H9 (cell line): ENCODE measurements around the gene PSKH1. TPM values are rescaled to one million over a fixed set of nuclear protein-coding genes. Genes with fewer than 3 reads are reported as not detected.

Experiments
- DNase-seq: peaks from one replicate; pipeline ENCODE4 v3.0.0-alpha.2; 2017
- H2AFZ ChIP-seq: one replicate; pipeline ENCODE4 v1.6.1; 2013; ENCODE audit warnings: mild to moderate bottlenecking, low read length, control low read depth, moderate library complexity
- H2AK5ac ChIP-seq: 2 replicates; pipeline ENCODE4 v1.6.1; 2013; ENCODE audit warnings: low read length, control low read depth, mixed read lengths; ENCODE audit not compliant: insufficient read length
- H2BK120ac ChIP-seq: one replicate; pipeline ENCODE4 v1.6.1; 2013; ENCODE audit warnings: low read depth, mild to moderate bottlenecking, low read length, control low read depth, inconsistent platforms; ENCODE audit not compliant: poor library complexity, severe bottlenecking
- H2BK12ac ChIP-seq: 2 replicates; pipeline ENCODE4 v1.6.1; 2013; ENCODE audit warnings: low read length, control low read depth, mixed read lengths, low read depth; ENCODE audit not compliant: insufficient read length
- H2BK15ac ChIP-seq: 2 replicates; pipeline ENCODE4 v1.6.1; 2013; ENCODE audit warnings: low read depth, low read length, control low read depth
- H2BK20ac ChIP-seq: one replicate; pipeline ENCODE4 v1.6.1; 2013; ENCODE audit warnings: low read depth, mild to moderate bottlenecking, low read length, control low read depth, inconsistent platforms; ENCODE audit not compliant: poor library complexity, severe bottlenecking
- H2BK5ac ChIP-seq: 2 replicates; pipeline ENCODE4 v1.6.1; 2013; ENCODE audit warnings: low read length, control low read depth, mixed read lengths; ENCODE audit not compliant: insufficient read length
- H3K14ac ChIP-seq: 2 replicates; pipeline ENCODE4 v1.6.1; 2013; ENCODE audit warnings: low read length, control low read depth; ENCODE audit not compliant: insufficient read depth
- H3K18ac ChIP-seq: 2 replicates; pipeline ENCODE4 v1.6.1; 2013; ENCODE audit warnings: low read depth, mild to moderate bottlenecking, mixed read lengths, low read length, control low read depth; ENCODE audit not compliant: insufficient read length
- H3K23ac ChIP-seq: 2 replicates; pipeline ENCODE4 v1.6.1; 2013; ENCODE audit warnings: low read length, control low read depth, mixed read lengths, low read depth; ENCODE audit not compliant: insufficient read length
- H3K23me2 ChIP-seq: 2 replicates; pipeline ENCODE4 v1.6.1; 2013; ENCODE audit warnings: low read depth, mild to moderate bottlenecking, mixed read lengths, low read length, control low read depth; ENCODE audit not compliant: insufficient read length, poor library complexity, severe bottlenecking
- H3K27ac ChIP-seq: 2 replicates; pipeline ENCODE4 v1.5.1; 2013; ENCODE audit warnings: low read length, control low read depth, mixed read lengths, low read depth; ENCODE audit not compliant: insufficient read length
- H3K27me3 ChIP-seq: 2 replicates; pipeline ENCODE4 v1.6.1; 2013; ENCODE audit warnings: low read length, control low read depth, inconsistent platforms; ENCODE audit not compliant: insufficient read depth
- H3K4ac ChIP-seq: 2 replicates; pipeline ENCODE4 v1.6.1; 2013; ENCODE audit warnings: low read depth, mild to moderate bottlenecking, control low read depth, inconsistent platforms, low read length, moderate library complexity
- H3K4me1 ChIP-seq: 2 replicates; pipeline ENCODE4 v1.6.1; 2013; ENCODE audit warnings: low read length, control low read depth, inconsistent platforms; ENCODE audit not compliant: insufficient read depth
- H3K4me2 ChIP-seq: 2 replicates; pipeline ENCODE4 v1.6.1; 2013; ENCODE audit warnings: low read length, control low read depth, mixed read lengths; ENCODE audit not compliant: insufficient read length, insufficient read depth
- H3K56ac ChIP-seq: 2 replicates; pipeline ENCODE4 v1.6.1; 2013; ENCODE audit warnings: low read depth, mild to moderate bottlenecking, mixed read lengths, low read length, control low read depth; ENCODE audit not compliant: insufficient read length
- H3K79me1 ChIP-seq: 2 replicates; pipeline ENCODE4 v1.6.1; 2013; ENCODE audit warnings: low read depth, mild to moderate bottlenecking, moderate library complexity, low read length, control low read depth, inconsistent platforms; ENCODE audit not compliant: insufficient read depth, poor library complexity, severe bottlenecking
- H3K79me2 ChIP-seq: 2 replicates; pipeline ENCODE4 v1.6.1; 2013; ENCODE audit warnings: low read length, control low read depth, inconsistent platforms; ENCODE audit not compliant: insufficient read depth
- H3K9ac ChIP-seq: 2 replicates; pipeline ENCODE4 v1.6.1; 2013; ENCODE audit warnings: low read length, control low read depth, mixed read lengths; ENCODE audit not compliant: insufficient read length; ENCODE audit errors: extremely low read depth
- H3K9me3 ChIP-seq: one replicate; pipeline ENCODE4 v1.6.1; 2013; ENCODE audit warnings: low read depth, low read length, inconsistent platforms; ENCODE audit not compliant: control insufficient read depth
- H3T11ph ChIP-seq: one replicate; pipeline ENCODE4 v1.6.1; 2013; ENCODE audit warnings: mild to moderate bottlenecking, low read length, control low read depth, inconsistent platforms
- H4K20me1 ChIP-seq: one replicate; pipeline ENCODE4 v1.6.1; 2013; ENCODE audit not compliant: control insufficient read depth, insufficient read length, insufficient read depth
- H4K5ac ChIP-seq: 2 replicates; pipeline ENCODE4 v1.6.1; 2013; ENCODE audit warnings: low read depth, mild to moderate bottlenecking, mixed read lengths, low read length, control low read depth; ENCODE audit not compliant: insufficient read length
- H4K8ac ChIP-seq: replicated peaks from 2 replicates; pipeline ENCODE4 v1.6.1; 2013; ENCODE audit warnings: low read length, control low read depth, mixed read lengths, low read depth; ENCODE audit not compliant: insufficient read length
- H4K91ac ChIP-seq: 2 replicates; pipeline ENCODE4 v1.6.1; 2013; ENCODE audit warnings: low read depth, mild to moderate bottlenecking, moderate library complexity, mixed read lengths, low read length, control low read depth; ENCODE audit not compliant: insufficient read length
- H3K27ac Mint-ChIP-seq, 3 experiments: 2 replicates in 2 of 3; 3 replicates in 1 of 3; pipeline ENCODE4 v1.8.0; 2020 to 2021; ENCODE audit warnings: mixed read lengths in 3 of 3, mild to moderate bottlenecking in 1 of 3, moderate library complexity in 1 of 3
- H3K27me3 Mint-ChIP-seq: 2 replicates; pipeline ENCODE4 v1.8.0; 2021; ENCODE audit warnings: low read depth, mild to moderate bottlenecking, moderate library complexity, mixed read lengths
- H3K36me3 Mint-ChIP-seq, 3 experiments: 2 replicates in 2 of 3; 3 replicates in 1 of 3; pipeline ENCODE4 v1.8.0; 2020 to 2021; ENCODE audit warnings: low read depth in 3 of 3, mixed read lengths in 3 of 3; ENCODE audit not compliant: insufficient read depth in 1 of 3
- H3K4me1 Mint-ChIP-seq, 2 experiments: 2 replicates each; pipeline ENCODE4 v1.8.0; 2020; ENCODE audit warnings: mixed read lengths in 2 of 2
- H3K4me3 Mint-ChIP-seq, 2 experiments: 2 replicates in 1 of 2; 3 replicates in 1 of 2; pipeline ENCODE4 v1.8.0; 2020 to 2021; ENCODE audit warnings: mild to moderate bottlenecking in 2 of 2, mixed read lengths in 2 of 2, moderate library complexity in 1 of 2
- H3K9me3 Mint-ChIP-seq, 2 experiments: 2 replicates in 1 of 2; 3 replicates in 1 of 2; pipeline ENCODE4 v1.8.0; 2020; ENCODE audit warnings: mild to moderate bottlenecking in 2 of 2, mixed read lengths in 2 of 2, moderate library complexity in 1 of 2
- WGBS: extraction: QIAGEN DNeasy Blood & Tissue Kit; methylation state at CpG from one replicate; pipeline ENCODE4 v1.1.7; 2013; ENCODE audit warnings: missing lambda C conversion rate, low lambda C conversion rate, mixed read lengths; ENCODE audit not compliant: insufficient read length; ENCODE audit errors: extremely low coverage; 5-methylcytosine and 5-hydroxymethylcytosine counted together
- total RNA-seq: library from RNA; stranded (reverse); gene quantifications from 2 replicates; pipeline ENCODE4 v1.2.1, GENCODE V29; 2021
- TF ChIP-seq, protein P1 (sequence below): fragments of 200-600 bp; sonication (generic); conservative IDR thresholded peaks from 3 replicates; pipeline ENCODE4 v1.8.0; 2021; ENCODE audit warnings: antibody characterized with exemption, mild to moderate bottlenecking

Gene PSKH1
- total RNA-seq, 1 experiment from 2014 or later, result 29.1 TPM

GRCh38 chr16:67871256-67871655 is 21.8 kb upstream of the PSKH1 start:
- Histone ChIP-seq H3T11ph (no peak overlapping the region), H2BK12ac (no peak overlapping the region), H2BK15ac (no peak overlapping the region), H3K9ac (no peak overlapping the region), H4K5ac (no peak overlapping the region), H4K8ac (no peak overlapping the region), H3K56ac (no peak overlapping the region), H3K18ac (no peak overlapping the region), H3K14ac (no peak overlapping the region), H2AFZ (no peak overlapping the region), H3K4me1 (no peaks in the 10 kb centered on the region; the same call in 1 of the 2 replicates), H3K27ac (no peak overlapping the region), H3K79me1 (no peaks in the 10 kb centered on the region), H2BK20ac (no peak overlapping the region), H2BK5ac (no peak overlapping the region), H2AK5ac (no peak overlapping the region), H4K91ac (no peak overlapping the region), H3K79me2 (peaks cover 2% of the 10 kb centered on the region; the same call in 1 of the 2 replicates), H3K27me3 (no peaks in the 10 kb centered on the region), H3K23me2 (peaks cover 13% of the 10 kb centered on the region), H3K4ac (no peak overlapping the region), H3K9me3 (no peaks in the 10 kb centered on the region), H4K20me1 (no peaks in the 10 kb centered on the region), H3K23ac (no peak overlapping the region), H2BK120ac (no peak overlapping the region), H3K4me2 (no peak overlapping the region)
- no peaks in the 10 kb centered on the region for H3K27me3 Mint-ChIP-seq
- peaks cover 11 to 13% of the 10 kb centered on the region in 2 experiments for H3K4me1 Mint-ChIP-seq
- no peak for DNase-seq
- H3K36me3 Mint-ChIP-seq, result peaks cover 18 to 64% (median 47%) of the 10 kb centered on the region in 3 experiments; a peak in 6 of 7 replicates
- TF ChIP-seq, protein P1, sequence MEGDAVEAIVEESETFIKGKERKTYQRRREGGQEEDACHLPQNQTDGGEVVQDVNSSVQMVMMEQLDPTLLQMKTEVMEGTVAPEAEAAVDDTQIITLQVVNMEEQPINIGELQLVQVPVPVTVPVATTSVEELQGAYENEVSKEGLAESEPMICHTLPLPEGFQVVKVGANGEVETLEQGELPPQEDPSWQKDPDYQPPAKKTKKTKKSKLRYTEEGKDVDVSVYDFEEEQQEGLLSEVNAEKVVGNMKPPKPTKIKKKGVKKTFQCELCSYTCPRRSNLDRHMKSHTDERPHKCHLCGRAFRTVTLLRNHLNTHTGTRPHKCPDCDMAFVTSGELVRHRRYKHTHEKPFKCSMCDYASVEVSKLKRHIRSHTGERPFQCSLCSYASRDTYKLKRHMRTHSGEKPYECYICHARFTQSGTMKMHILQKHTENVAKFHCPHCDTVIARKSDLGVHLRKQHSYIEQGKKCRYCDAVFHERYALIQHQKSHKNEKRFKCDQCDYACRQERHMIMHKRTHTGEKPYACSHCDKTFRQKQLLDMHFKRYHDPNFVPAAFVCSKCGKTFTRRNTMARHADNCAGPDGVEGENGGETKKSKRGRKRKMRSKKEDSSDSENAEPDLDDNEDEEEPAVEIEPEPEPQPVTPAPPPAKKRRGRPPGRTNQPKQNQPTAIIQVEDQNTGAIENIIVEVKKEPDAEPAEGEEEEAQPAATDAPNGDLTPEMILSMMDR, result no peak
- no peak overlapping the region for H3K4me3 Mint-ChIP-seq
- H3K27ac Mint-ChIP-seq, result no peak overlapping the region
- no CpG with 5 or more reads among the region's 3 CpGs for WGBS
- no peaks in the 10 kb centered on the region for H3K9me3 Mint-ChIP-seq
